Measurements from ENCODE around the gene BRCA2. TPM values are rescaled to one million over a fixed set of nuclear protein-coding genes. Genes with fewer than 3 reads are reported as not detected.

The BRCA2 gene
- total RNA-seq, 1 experiment from 2014 or later, result 21.6 TPM

DNA sequence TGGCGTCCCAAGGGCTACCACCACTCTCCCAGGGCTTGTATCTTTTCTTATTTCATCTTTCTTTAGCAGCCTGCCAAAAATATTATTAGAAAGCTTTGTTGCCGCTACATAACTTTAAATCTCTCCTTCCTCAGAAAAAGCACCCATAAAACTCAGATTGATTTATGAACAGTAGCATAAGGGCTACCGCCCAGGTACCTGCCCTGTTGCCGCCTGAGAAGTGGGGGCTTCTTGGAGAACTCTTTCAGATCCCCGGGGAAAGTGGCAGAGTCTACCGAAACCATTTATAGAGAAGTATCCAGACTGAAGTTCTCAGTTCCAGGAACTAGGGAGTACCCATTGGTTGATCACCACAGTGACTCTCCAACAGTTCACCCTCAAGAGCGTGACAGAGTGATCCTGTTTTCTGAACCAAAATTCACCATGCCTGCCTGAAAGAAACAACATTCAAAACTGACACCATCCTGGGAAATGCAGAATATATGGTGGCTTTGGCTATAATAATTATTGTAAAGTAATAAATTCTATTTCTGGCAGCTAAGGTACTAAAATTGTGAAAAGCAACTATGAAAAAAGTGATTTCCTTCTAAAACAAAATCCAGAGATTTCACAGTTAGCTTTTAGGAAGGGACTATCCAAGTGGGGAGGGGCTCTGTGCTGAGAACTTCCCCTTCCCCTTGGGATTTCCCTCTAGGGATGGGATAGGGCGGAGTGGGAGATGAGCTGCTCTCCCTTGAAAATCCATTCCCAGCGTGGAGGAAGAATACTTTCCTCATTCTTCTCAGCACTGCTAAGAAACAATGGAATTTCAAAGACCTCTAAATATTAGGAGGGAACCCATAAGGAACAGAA is 113.5 kb downstream of the BRCA2 start:
- H3K4me3 Mint-ChIP-seq, result peak overlapping the region; percentile 73

More for the DNA sequence above, 113.5 kb downstream of the BRCA2 start:
- ChIA-PET POLR2A (interaction anchor here (1.1 to 2.2 kb wide), 2 partner anchors 20 to 113 kb away, joined by 3 to 9 read pairs; partner anchors contain the start of genes BRCA2 and ZAR1L), CTCF (interaction anchor here (0.6 to 1.7 kb wide), 7 partner anchors 14 to 1005 kb away, joined by 3 to 6 read pairs (median 3); partner anchors contain the start of gene PDS5B)
- H3K9me3 Mint-ChIP-seq, result no peaks in the 10 kb centered on the region
- TF ChIP-seq, protein P1, sequence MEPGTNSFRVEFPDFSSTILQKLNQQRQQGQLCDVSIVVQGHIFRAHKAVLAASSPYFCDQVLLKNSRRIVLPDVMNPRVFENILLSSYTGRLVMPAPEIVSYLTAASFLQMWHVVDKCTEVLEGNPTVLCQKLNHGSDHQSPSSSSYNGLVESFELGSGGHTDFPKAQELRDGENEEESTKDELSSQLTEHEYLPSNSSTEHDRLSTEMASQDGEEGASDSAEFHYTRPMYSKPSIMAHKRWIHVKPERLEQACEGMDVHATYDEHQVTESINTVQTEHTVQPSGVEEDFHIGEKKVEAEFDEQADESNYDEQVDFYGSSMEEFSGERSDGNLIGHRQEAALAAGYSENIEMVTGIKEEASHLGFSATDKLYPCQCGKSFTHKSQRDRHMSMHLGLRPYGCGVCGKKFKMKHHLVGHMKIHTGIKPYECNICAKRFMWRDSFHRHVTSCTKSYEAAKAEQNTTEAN (CRISPR knock-in tag; IDR thresholded peaks at IDR 0.05), result no peak
- TF ChIP-seq EMX1 (CRISPR knock-in tag; IDR thresholded peaks at IDR 0.05), result no peak
- no peak for TF ChIP-seq PRRX2 (CRISPR knock-in tag; IDR thresholded peaks at IDR 0.05)
- TF ChIP-seq ETV6 (CRISPR knock-in tag; IDR thresholded peaks at IDR 0.05), result no peak
- no peak for TF ChIP-seq TEAD4 (CRISPR knock-in tag; IDR thresholded peaks at IDR 0.05)
- TF ChIP-seq, protein P2, sequence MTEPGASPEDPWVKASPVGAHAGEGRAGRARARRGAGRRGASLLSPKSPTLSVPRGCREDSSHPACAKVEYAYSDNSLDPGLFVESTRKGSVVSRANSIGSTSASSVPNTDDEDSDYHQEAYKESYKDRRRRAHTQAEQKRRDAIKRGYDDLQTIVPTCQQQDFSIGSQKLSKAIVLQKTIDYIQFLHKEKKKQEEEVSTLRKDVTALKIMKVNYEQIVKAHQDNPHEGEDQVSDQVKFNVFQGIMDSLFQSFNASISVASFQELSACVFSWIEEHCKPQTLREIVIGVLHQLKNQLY (CRISPR knock-in tag; IDR thresholded peaks at IDR 0.05), result no peak
- no peak for TF ChIP-seq ELF4 (CRISPR knock-in tag; IDR thresholded peaks at IDR 0.05; ENCODE audit: low read depth)
- TF ChIP-seq, protein P3, sequence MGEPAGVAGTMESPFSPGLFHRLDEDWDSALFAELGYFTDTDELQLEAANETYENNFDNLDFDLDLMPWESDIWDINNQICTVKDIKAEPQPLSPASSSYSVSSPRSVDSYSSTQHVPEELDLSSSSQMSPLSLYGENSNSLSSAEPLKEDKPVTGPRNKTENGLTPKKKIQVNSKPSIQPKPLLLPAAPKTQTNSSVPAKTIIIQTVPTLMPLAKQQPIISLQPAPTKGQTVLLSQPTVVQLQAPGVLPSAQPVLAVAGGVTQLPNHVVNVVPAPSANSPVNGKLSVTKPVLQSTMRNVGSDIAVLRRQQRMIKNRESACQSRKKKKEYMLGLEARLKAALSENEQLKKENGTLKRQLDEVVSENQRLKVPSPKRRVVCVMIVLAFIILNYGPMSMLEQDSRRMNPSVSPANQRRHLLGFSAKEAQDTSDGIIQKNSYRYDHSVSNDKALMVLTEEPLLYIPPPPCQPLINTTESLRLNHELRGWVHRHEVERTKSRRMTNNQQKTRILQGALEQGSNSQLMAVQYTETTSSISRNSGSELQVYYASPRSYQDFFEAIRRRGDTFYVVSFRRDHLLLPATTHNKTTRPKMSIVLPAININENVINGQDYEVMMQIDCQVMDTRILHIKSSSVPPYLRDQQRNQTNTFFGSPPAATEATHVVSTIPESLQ (CRISPR knock-in tag; IDR thresholded peaks at IDR 0.05), result no peak
- TF ChIP-seq RELA (CRISPR knock-in tag; IDR thresholded peaks at IDR 0.05; ENCODE audit: borderline replicate concordance), result no peak
- no peak for TF ChIP-seq TEAD1 (CRISPR knock-in tag; IDR thresholded peaks at IDR 0.05)
- TF ChIP-seq, protein P4, sequence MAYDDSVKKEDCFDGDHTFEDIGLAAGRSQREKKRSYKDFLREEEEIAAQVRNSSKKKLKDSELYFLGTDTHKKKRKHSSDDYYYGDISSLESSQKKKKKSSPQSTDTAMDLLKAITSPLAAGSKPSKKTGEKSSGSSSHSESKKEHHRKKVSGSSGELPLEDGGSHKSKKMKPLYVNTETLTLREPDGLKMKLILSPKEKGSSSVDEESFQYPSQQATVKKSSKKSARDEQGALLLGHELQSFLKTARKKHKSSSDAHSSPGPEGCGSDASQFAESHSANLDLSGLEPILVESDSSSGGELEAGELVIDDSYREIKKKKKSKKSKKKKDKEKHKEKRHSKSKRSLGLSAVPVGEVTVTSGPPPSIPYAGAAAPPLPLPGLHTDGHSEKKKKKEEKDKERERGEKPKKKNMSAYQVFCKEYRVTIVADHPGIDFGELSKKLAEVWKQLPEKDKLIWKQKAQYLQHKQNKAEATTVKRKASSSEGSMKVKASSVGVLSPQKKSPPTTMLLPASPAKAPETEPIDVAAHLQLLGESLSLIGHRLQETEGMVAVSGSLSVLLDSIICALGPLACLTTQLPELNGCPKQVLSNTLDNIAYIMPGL (CRISPR knock-in tag; IDR thresholded peaks at IDR 0.05), result no peak
- no peak for TF ChIP-seq IRF2 (CRISPR knock-in tag; IDR thresholded peaks at IDR 0.05; ENCODE audit: borderline replicate concordance, low read depth)
- TF ChIP-seq, protein P5, sequence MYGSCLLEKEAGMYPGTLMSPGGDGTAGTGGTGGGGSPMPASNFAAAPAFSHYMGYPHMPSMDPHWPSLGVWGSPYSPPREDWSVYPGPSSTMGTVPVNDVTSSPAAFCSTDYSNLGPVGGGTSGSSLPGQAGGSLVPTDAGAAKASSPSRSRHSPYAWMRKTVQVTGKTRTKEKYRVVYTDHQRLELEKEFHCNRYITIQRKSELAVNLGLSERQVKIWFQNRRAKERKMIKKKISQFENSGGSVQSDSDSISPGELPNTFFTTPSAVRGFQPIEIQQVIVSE (CRISPR knock-in tag; IDR thresholded peaks at IDR 0.05; ENCODE audit: borderline replicate concordance), result no peak
- no peak for TF ChIP-seq ZNF138 (CRISPR knock-in tag; conservative IDR thresholded peaks at IDR 0.05)
- TF ChIP-seq, protein P6, sequence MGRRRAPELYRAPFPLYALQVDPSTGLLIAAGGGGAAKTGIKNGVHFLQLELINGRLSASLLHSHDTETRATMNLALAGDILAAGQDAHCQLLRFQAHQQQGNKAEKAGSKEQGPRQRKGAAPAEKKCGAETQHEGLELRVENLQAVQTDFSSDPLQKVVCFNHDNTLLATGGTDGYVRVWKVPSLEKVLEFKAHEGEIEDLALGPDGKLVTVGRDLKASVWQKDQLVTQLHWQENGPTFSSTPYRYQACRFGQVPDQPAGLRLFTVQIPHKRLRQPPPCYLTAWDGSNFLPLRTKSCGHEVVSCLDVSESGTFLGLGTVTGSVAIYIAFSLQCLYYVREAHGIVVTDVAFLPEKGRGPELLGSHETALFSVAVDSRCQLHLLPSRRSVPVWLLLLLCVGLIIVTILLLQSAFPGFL (CRISPR knock-in tag; IDR thresholded peaks at IDR 0.05; ENCODE audit: borderline replicate concordance), result no peak
- TF ChIP-seq, protein P7, sequence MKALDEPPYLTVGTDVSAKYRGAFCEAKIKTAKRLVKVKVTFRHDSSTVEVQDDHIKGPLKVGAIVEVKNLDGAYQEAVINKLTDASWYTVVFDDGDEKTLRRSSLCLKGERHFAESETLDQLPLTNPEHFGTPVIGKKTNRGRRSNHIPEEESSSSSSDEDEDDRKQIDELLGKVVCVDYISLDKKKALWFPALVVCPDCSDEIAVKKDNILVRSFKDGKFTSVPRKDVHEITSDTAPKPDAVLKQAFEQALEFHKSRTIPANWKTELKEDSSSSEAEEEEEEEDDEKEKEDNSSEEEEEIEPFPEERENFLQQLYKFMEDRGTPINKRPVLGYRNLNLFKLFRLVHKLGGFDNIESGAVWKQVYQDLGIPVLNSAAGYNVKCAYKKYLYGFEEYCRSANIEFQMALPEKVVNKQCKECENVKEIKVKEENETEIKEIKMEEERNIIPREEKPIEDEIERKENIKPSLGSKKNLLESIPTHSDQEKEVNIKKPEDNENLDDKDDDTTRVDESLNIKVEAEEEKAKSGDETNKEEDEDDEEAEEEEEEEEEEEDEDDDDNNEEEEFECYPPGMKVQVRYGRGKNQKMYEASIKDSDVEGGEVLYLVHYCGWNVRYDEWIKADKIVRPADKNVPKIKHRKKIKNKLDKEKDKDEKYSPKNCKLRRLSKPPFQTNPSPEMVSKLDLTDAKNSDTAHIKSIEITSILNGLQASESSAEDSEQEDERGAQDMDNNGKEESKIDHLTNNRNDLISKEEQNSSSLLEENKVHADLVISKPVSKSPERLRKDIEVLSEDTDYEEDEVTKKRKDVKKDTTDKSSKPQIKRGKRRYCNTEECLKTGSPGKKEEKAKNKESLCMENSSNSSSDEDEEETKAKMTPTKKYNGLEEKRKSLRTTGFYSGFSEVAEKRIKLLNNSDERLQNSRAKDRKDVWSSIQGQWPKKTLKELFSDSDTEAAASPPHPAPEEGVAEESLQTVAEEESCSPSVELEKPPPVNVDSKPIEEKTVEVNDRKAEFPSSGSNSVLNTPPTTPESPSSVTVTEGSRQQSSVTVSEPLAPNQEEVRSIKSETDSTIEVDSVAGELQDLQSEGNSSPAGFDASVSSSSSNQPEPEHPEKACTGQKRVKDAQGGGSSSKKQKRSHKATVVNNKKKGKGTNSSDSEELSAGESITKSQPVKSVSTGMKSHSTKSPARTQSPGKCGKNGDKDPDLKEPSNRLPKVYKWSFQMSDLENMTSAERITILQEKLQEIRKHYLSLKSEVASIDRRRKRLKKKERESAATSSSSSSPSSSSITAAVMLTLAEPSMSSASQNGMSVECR (CRISPR knock-in tag; IDR thresholded peaks at IDR 0.05; ENCODE audit: borderline replicate concordance), result no peak
- no peak for TF ChIP-seq CBFB (CRISPR knock-in tag; IDR thresholded peaks at IDR 0.05; ENCODE audit: low read depth)
- no peak for TF ChIP-seq GRHL2 (CRISPR knock-in tag; IDR thresholded peaks at IDR 0.05; ENCODE audit: insufficient replicate concordance, severe bottlenecking)
- TF ChIP-seq, protein P8, sequence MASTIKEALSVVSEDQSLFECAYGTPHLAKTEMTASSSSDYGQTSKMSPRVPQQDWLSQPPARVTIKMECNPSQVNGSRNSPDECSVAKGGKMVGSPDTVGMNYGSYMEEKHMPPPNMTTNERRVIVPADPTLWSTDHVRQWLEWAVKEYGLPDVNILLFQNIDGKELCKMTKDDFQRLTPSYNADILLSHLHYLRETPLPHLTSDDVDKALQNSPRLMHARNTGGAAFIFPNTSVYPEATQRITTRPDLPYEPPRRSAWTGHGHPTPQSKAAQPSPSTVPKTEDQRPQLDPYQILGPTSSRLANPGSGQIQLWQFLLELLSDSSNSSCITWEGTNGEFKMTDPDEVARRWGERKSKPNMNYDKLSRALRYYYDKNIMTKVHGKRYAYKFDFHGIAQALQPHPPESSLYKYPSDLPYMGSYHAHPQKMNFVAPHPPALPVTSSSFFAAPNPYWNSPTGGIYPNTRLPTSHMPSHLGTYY (CRISPR knock-in tag; IDR thresholded peaks at IDR 0.05), result no peak
- TF ChIP-seq, protein P9, sequence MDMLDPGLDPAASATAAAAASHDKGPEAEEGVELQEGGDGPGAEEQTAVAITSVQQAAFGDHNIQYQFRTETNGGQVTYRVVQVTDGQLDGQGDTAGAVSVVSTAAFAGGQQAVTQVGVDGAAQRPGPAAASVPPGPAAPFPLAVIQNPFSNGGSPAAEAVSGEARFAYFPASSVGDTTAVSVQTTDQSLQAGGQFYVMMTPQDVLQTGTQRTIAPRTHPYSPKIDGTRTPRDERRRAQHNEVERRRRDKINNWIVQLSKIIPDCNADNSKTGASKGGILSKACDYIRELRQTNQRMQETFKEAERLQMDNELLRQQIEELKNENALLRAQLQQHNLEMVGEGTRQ (CRISPR knock-in tag; IDR thresholded peaks at IDR 0.05), result no peak
- H3K4me1 Mint-ChIP-seq, result peaks cover 27% of the 10 kb centered on the region
- H3K36me3 Mint-ChIP-seq, result no peaks in the 10 kb centered on the region
- H3K27me3 Mint-ChIP-seq (ENCODE audit: low read depth), result peaks cover 11% of the 10 kb centered on the region
- ATAC-seq (no peak), DNase-seq (ENCODE audit: low spot score) (no peak)
- H3K27ac Mint-ChIP-seq, result peak overlapping the region; percentile 8; the same call in 1 of the 2 replicates

All from WTC11 (cell line).